Measurements from ENCODE around the gene ASCC3.
"Not testable (repeated sequence)": the region's sequence is repeated elsewhere in the genome, so short reads cannot be mapped to it uniquely, and the experiment has no call there.

GRCh38 chr6:100758386-100758785, 122.7 kb downstream of the ASCC3 start:
- not testable (repeated sequence) for TF ChIP-seq CTCF, POLR2A, EP300 (IDR thresholded peaks at IDR 0.05)
